GM18511 (cell line): Measurements from ENCODE around the gene BPGM.

Source experiments
- ATAC-seq: cut with Tn5 transposase; IDR thresholded peaks from one replicate; pipeline ENCODE4 v1.9.1; 2021; ENCODE audit warnings: mild to moderate bottlenecking, moderate library complexity; ENCODE audit not compliant: unreplicated experiment

BPGM gene

DNA sequence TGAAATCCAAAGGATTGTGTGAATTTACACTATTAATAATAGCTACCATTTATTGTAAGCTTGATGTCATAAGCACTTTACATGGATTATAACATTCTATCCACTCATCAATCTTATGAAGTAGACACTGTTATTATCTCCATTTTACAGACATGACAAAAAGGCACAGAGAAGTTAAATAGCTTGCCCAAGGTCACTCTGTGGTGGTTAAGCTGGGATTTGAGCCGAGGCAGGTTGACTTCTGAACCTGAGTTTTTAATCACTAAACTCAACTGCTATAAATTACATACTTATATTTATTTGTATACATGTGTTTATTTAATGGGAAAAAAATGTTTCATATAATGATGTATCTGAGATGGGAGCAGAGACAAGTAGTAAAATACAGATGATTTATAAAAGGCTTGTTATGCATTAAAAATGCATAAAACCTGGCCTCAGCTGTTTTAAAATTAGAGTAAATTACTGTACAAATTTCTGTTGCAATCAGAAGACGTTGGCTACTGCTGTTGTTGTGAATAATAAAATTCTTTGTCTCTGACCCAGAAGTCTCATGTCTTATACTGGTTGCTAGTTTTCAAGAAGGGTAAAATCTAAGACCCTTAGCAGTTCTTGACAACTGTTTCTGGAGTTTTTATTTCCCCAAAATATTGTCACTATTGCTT lies 71.7 kb downstream of the BPGM start:
- no peak for ATAC-seq

DNA sequence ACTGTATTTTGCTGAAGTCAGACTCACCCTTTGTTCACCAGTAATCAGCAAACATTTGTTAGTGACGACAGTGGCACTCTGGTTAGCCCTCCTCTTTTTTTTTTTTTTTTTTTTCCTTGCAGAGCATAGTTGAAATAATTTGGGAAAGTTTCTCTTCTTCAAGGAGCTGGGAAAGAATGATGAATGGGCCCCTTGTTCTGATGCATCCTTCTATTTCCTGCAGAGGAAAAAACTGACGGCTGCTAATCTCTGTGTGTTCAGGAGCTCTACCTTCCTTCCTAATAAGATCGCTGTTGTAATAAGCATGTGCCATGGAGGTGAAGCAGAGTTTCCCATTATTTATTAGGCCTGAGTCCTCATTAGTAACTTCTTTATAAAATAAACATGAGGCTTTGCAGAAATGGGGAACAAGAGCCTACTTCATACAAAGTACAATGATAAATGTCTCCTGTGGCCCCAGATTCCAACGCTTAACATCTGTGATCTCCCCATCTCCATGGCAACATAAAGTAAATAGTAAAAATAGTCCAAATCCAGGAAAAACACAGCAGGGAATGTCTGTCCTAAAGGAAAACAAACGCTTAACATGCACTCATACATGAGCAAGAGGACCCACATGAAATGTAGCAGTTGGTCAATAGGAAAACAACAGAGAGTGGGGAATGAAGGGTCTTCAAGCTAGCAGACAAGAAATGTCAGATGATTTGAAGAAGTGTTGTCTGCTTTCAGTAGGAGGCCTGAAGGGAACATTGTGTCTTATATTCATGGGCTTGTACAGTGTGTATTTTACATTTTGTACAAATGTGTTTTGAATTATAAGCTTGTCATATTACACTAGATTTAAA lies 73.7 kb downstream of the BPGM start:
- no peak for ATAC-seq

DNA sequence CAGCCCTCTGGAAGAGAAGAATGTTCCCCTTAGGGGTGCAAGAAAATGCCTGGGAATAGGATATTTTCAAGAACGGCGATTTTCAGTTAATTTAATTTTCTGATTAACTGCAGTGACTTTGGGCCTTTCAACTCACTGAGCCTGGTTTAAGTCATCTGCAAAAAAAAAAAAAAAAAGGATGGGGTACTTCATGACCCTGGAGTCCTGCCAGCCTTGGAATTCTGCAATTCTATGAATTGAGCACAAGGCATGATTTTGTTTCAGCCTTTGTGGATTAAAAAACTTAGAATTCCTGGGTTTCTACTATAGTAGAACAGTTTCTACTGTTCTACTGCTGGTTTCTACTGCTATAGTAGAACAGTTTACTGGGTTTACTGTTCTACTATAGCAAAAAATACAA lies 74.5 kb downstream of the BPGM start:
- ATAC-seq = no peak

DNA sequence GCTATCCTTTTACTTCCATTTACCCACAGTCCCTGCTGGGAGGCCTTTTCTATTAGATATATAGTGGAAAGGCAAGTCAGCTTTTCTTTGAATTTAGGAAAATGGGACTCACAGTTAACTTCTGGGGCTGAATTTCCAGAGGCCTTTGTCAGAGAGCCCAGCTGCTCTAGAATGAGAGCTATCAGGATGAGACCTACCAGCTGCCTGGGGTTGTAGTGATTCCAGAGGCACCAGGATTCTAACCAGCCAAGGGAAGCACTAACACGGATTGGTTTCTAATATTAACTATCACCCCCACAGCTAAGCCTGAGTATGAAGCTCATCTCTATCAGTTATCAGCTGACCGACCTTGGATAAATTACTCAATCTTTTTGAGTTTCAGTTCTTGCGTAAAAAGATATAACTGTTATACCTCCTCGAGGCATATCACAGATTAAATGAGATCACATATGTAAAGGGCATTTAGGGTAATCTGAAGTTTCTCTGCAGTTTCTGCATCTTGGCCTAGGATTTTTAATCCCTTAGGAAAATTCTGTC lies 76.2 kb downstream of the BPGM start:
- no peak for ATAC-seq

DNA sequence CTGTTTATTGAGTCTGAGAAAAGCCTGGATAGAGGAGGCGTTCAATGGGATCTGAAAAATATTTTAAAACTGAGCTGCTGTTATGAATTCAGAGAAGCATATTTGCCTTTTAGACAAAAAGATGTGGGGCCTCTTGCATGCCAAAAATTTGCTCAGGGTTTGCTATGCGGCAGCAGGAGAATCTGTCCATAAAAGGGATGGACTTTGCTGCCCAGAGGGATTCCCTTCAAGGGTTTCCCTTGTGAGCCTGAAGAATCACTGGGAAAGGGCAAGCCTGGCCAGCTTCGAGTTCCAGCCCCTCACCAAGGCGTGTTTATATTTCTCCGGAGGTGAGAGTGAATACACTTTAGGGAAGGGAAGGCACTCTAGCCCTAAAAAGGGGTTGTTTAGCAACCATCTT lies 77.2 kb downstream of the BPGM start:
- no peak for ATAC-seq

DNA sequence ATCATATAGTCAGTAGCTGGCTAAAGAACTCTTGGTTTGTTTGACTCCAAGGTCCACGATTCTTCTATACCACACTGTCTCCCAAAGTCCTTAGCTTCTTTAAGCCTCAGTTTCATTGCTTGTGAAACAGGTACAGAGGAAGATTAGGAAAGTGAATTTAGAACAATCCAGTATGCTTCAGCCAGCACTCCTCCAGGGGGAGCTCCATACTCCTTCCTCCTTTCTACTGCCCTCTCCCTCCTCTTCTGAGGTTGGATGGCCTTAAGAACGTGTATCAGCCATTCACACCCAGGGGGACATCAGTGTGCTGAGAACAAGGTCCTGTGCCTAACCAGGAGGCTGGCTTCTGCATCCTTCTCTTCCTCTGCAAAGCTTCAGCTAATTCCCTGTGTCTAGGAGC lies 78.0 kb downstream of the BPGM start:
- ATAC-seq = peak; percentile 52

DNA sequence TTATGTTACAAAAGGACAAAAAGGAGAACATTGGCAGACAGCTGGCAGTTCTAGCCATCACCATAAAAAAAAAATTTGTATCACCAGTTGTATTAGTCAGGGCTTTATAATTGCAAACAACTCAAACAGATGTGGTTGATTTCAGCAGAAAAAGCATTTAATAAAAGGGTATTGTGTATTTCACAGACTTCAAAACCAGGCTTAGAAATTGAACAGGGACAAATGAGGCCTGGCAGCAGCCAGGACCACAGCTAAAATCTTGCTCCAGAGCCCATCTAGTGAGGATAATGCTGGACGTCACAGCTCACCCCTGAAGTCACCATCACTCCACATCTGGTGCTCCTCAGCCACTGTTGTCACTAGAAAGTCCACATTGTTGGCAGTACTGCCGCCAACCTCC lies 79.9 kb downstream of the BPGM start:
- no peak for ATAC-seq

DNA sequence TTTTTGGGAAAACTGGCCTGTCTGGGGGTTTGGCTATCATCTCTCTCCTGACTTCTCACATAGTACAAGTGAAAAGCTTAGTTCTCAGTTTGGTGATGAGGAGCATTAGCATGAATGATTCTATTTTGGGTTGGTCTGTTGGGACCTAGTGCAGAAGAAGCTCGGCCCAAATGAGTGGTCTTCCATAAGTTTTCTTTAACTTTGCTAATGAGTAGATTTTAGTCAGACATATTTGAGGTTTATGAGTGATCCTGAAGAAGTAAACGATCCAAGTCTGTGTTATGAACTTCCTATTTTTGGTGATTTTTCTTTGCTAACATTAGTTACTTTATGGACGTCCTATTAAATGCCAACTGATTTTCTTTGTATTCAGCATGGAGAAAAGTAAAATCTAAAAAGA lies 81.1 kb downstream of the BPGM start:
- no peak for ATAC-seq
